ENCODE results near the gene IKZF4.
"Not testable (repeated sequence)": the region's sequence is repeated elsewhere in the genome, so short reads cannot be mapped to it uniquely, and the experiment has no call there.

The IKZF4 gene

GRCh38 chr12:56034586-56035332, 13.9 kb downstream of the IKZF4 start:
- Histone ChIP-seq H3K4me1 (ENCODE audit: control insufficient read depth in 1 of 2, insufficient read depth in 2 of 2, low read length in 2 of 2) (no peaks in the 10 kb centered on the region), H3K27me3 (ENCODE audit: control insufficient read depth in 1 of 2, insufficient read depth in 2 of 2, low read length in 2 of 2) (no peaks in the 10 kb centered on the region), H3K4me3 (ENCODE audit: low read depth in 1 of 2, low read length in 2 of 2) (no peak overlapping the region), H3K9ac (ENCODE audit: low read depth in 1 of 2, low read length in 2 of 2) (no peak overlapping the region), H3K36me3 (ENCODE audit: control insufficient read depth in 1 of 2, insufficient read depth in 2 of 2, low read length in 2 of 2) (peaks cover 8 to 24% of the 10 kb centered on the region in 2 donors), H3K27ac (ENCODE audit: low read depth, low read length) (no peak overlapping the region), H3K9me3 (ENCODE audit: control insufficient read depth in 1 of 2, low read length in 2 of 2) (no peaks in the 10 kb centered on the region)

GRCh38 chr12:56037161-56037560, 16.3 kb downstream of the IKZF4 start:
- H3K9me3 ChIP-seq (ENCODE audit: control insufficient read depth in 1 of 2, low read length in 2 of 2): no peaks in the 10 kb centered on the region
- no peaks in the 10 kb centered on the region for H3K27me3 ChIP-seq (ENCODE audit: control insufficient read depth in 1 of 2, insufficient read depth in 2 of 2, low read length in 2 of 2)
- H3K9ac ChIP-seq (ENCODE audit: low read depth in 1 of 2, low read length in 2 of 2): no peak overlapping the region
- no peak overlapping the region for H3K4me3 ChIP-seq (ENCODE audit: low read depth in 1 of 2, low read length in 2 of 2)
- H3K4me1 ChIP-seq (ENCODE audit: control insufficient read depth in 1 of 2, insufficient read depth in 2 of 2, low read length in 2 of 2): peaks cover 7% of the 10 kb centered on the region in 2 donors
- H3K27ac ChIP-seq (ENCODE audit: low read depth, low read length): no peak overlapping the region
- peaks cover 8 to 21% of the 10 kb centered on the region in 2 donors for H3K36me3 ChIP-seq (ENCODE audit: control insufficient read depth in 1 of 2, insufficient read depth in 2 of 2, low read length in 2 of 2)

- H3K27ac ChIP-seq (ENCODE audit: low read depth, low read length): no peak overlapping the region
- no peak overlapping the region for H3K9ac ChIP-seq (ENCODE audit: low read depth in 1 of 2, low read length in 2 of 2)
- peaks cover 10 to 14% of the 10 kb centered on the region in 2 donors for H3K4me1 ChIP-seq (ENCODE audit: control insufficient read depth in 1 of 2, insufficient read depth in 2 of 2, low read length in 2 of 2)
- H3K27me3 ChIP-seq (ENCODE audit: control insufficient read depth in 1 of 2, insufficient read depth in 2 of 2, low read length in 2 of 2): no peaks in the 10 kb centered on the region
- H3K9me3 ChIP-seq (ENCODE audit: control insufficient read depth in 1 of 2, low read length in 2 of 2): no peaks in the 10 kb centered on the region
- peaks cover 8 to 15% of the 10 kb centered on the region in 2 donors for H3K36me3 ChIP-seq (ENCODE audit: control insufficient read depth in 1 of 2, insufficient read depth in 2 of 2, low read length in 2 of 2)
- H3K4me3 ChIP-seq (ENCODE audit: low read depth in 1 of 2, low read length in 2 of 2): no peak overlapping the region
Observed at GRCh38 chr12:56038022-56038655, 17.3 kb downstream of the IKZF4 start.

GRCh38 chr12:56040151-56040550, 19.3 kb downstream of the IKZF4 start:
- Histone ChIP-seq H3K36me3 (ENCODE audit: control insufficient read depth in 1 of 2, insufficient read depth in 2 of 2, low read length in 2 of 2) (peaks cover 8 to 29% of the 10 kb centered on the region in 2 donors), H3K27me3 (ENCODE audit: control insufficient read depth in 1 of 2, insufficient read depth in 2 of 2, low read length in 2 of 2) (no peaks in the 10 kb centered on the region)

GRCh38 chr12:56040963-56041551, 20.2 kb downstream of the IKZF4 start:
- Histone ChIP-seq H3K27me3 (ENCODE audit: control insufficient read depth in 1 of 2, insufficient read depth in 2 of 2, low read length in 2 of 2) (no peaks in the 10 kb centered on the region), H3K4me3 (ENCODE audit: low read depth in 1 of 2, low read length in 2 of 2) (peak overlapping the region; percentile 82 to 98), H3K36me3 (ENCODE audit: control insufficient read depth in 1 of 2, insufficient read depth in 2 of 2, low read length in 2 of 2) (peaks cover 10 to 32% of the 10 kb centered on the region in 2 donors), H3K9ac (ENCODE audit: low read depth in 1 of 2, low read length in 2 of 2) (peak overlapping the region; percentile 37 to 47), H3K4me1 (ENCODE audit: control insufficient read depth in 1 of 2, insufficient read depth in 2 of 2, low read length in 2 of 2) (peaks cover 22 to 23% of the 10 kb centered on the region in 2 donors), H3K27ac (ENCODE audit: low read depth, low read length) (peak overlapping the region; percentile 58), H3K9me3 (ENCODE audit: control insufficient read depth in 1 of 2, low read length in 2 of 2) (no peaks in the 10 kb centered on the region)

More at GRCh38 chr12:56040151-56040550, 19.3 kb downstream of the IKZF4 start:
- peaks cover 22 to 23% of the 10 kb centered on the region in 2 donors for H3K4me1 ChIP-seq (ENCODE audit: control insufficient read depth in 1 of 2, insufficient read depth in 2 of 2, low read length in 2 of 2)
- no peak overlapping the region for H3K9ac ChIP-seq (ENCODE audit: low read depth in 1 of 2, low read length in 2 of 2)
- H3K27ac ChIP-seq (ENCODE audit: low read depth, low read length): no peak overlapping the region
- no peak overlapping the region for H3K4me3 ChIP-seq (ENCODE audit: low read depth in 1 of 2, low read length in 2 of 2)
- H3K9me3 ChIP-seq (ENCODE audit: control insufficient read depth in 1 of 2, low read length in 2 of 2): no peaks in the 10 kb centered on the region

- Histone ChIP-seq H3K27ac (ENCODE audit: low read depth, low read length) (peak within 1 kb of the TSS; percentile 70), H3K4me3 (ENCODE audit: low read depth in 1 of 2, low read length in 2 of 2) (peak within 1 kb of the TSS; percentile 82 to 98), H3K27me3 (ENCODE audit: control insufficient read depth in 1 of 2, insufficient read depth in 2 of 2, low read length in 2 of 2) (no peaks in the 10 kb centered on the region), H3K9me3 (ENCODE audit: control insufficient read depth in 1 of 2, low read length in 2 of 2) (no peaks in the 10 kb centered on the region), H3K9ac (ENCODE audit: low read depth in 1 of 2, low read length in 2 of 2) (peak within 1 kb of the TSS; percentile 79 to 99), H3K36me3 (ENCODE audit: control insufficient read depth in 1 of 2, insufficient read depth in 2 of 2, low read length in 2 of 2) (peaks cover 10 to 31% of the 10 kb centered on the region in 2 donors), H3K4me1 (ENCODE audit: control insufficient read depth in 1 of 2, insufficient read depth in 2 of 2, low read length in 2 of 2) (peaks cover 22 to 23% of the 10 kb centered on the region in 2 donors)
Observed at GRCh38 chr12:56041552-56042429, 20.9 kb downstream of the IKZF4 start, which contains the start of gene RPS26. Gene RPS26 (plus strand): TSS chr12:56041918. CDS start chr12:56042167, 249 bp downstream.

- H3K27me3 ChIP-seq (ENCODE audit: control insufficient read depth in 1 of 2, insufficient read depth in 2 of 2, low read length in 2 of 2); H3K9me3 ChIP-seq (ENCODE audit: control insufficient read depth in 1 of 2, low read length in 2 of 2): not testable (repeated sequence)
- peaks cover 22 to 23% of the 10 kb centered on the region in 2 donors for H3K4me1 ChIP-seq (ENCODE audit: control insufficient read depth in 1 of 2, insufficient read depth in 2 of 2, low read length in 2 of 2)
- H3K9ac ChIP-seq (ENCODE audit: low read depth in 1 of 2, low read length in 2 of 2): peak overlapping the region; percentile 79 to 99
- peaks cover 10 to 31% of the 10 kb centered on the region in 2 donors for H3K36me3 ChIP-seq (ENCODE audit: control insufficient read depth in 1 of 2, insufficient read depth in 2 of 2, low read length in 2 of 2)
- peak overlapping the region; percentile 70 for H3K27ac ChIP-seq (ENCODE audit: low read depth, low read length)
- H3K4me3 ChIP-seq (ENCODE audit: low read depth in 1 of 2, low read length in 2 of 2): peak overlapping the region; percentile 82 to 98
Observed at GRCh38 chr12:56042430-56042813, 21.6 kb downstream of the IKZF4 start.

GRCh38 chr12:56042843-56043242, 22.0 kb downstream of the IKZF4 start:
- peaks cover 10 to 31% of the 10 kb centered on the region in 2 donors for H3K36me3 ChIP-seq (ENCODE audit: control insufficient read depth in 1 of 2, insufficient read depth in 2 of 2, low read length in 2 of 2)

GRCh38 chr12:56046027-56046780, 25.4 kb downstream of the IKZF4 start:
- Histone ChIP-seq H3K36me3 (ENCODE audit: control insufficient read depth in 1 of 2, insufficient read depth in 2 of 2, low read length in 2 of 2) (peaks cover 10 to 31% of the 10 kb centered on the region in 2 donors), H3K4me1 (ENCODE audit: control insufficient read depth in 1 of 2, insufficient read depth in 2 of 2, low read length in 2 of 2) (peaks cover 18% of the 10 kb centered on the region in 2 donors), H3K27ac (ENCODE audit: low read depth, low read length) (no peak overlapping the region), H3K9ac (ENCODE audit: low read depth in 1 of 2, low read length in 2 of 2) (no peak overlapping the region), H3K27me3 (ENCODE audit: control insufficient read depth in 1 of 2, insufficient read depth in 2 of 2, low read length in 2 of 2) (no peaks in the 10 kb centered on the region), H3K9me3 (ENCODE audit: control insufficient read depth in 1 of 2, low read length in 2 of 2) (no peaks in the 10 kb centered on the region), H3K4me3 (ENCODE audit: low read depth in 1 of 2, low read length in 2 of 2) (no peak overlapping the region)

More at GRCh38 chr12:56042843-56043242, 22.0 kb downstream of the IKZF4 start:
- peak overlapping the region; percentile 82 to 98 for H3K4me3 ChIP-seq (ENCODE audit: low read depth in 1 of 2, low read length in 2 of 2)
- no peak overlapping the region for H3K27ac ChIP-seq (ENCODE audit: low read depth, low read length)
- H3K9me3 ChIP-seq (ENCODE audit: control insufficient read depth in 1 of 2, low read length in 2 of 2): no peaks in the 10 kb centered on the region
- H3K27me3 ChIP-seq (ENCODE audit: control insufficient read depth in 1 of 2, insufficient read depth in 2 of 2, low read length in 2 of 2): no peaks in the 10 kb centered on the region
- H3K9ac ChIP-seq (ENCODE audit: low read depth in 1 of 2, low read length in 2 of 2): peak overlapping the region; percentile 79 to 99
- H3K4me1 ChIP-seq (ENCODE audit: control insufficient read depth in 1 of 2, insufficient read depth in 2 of 2, low read length in 2 of 2): peaks cover 22 to 23% of the 10 kb centered on the region in 2 donors

Measured in duodenal mucosa (tissue), 2 donors.